Choroid plexus epithelial cell (primary cell): ENCODE measurements around the gene STK17B.

ENCODE experiments used
- DNase-seq: peaks from one replicate; pipeline ENCODE4 v3.0.0-alpha.2; 2010; ENCODE audit warnings: low read depth
- H3K4me3 ChIP-seq: 2 replicates; pipeline ENCODE4 v1.5.1; 2011; ENCODE audit warnings: low read depth, mild to moderate bottlenecking, control low read depth, low read length, moderate library complexity
- CTCF ChIP-seq: conservative IDR thresholded peaks from 2 replicates; pipeline ENCODE4 v1.5.1; 2011; ENCODE audit warnings: low read depth, mild to moderate bottlenecking, control low read depth, inconsistent platforms, low read length, moderate library complexity

STK17B gene

GRCh38 chr2:196176142-196176738 is 4.9 kb upstream of the STK17B start:
- H3K4me3 ChIP-seq = no peak overlapping the region
- no peak for TF ChIP-seq CTCF
- no peak for DNase-seq

- no peak for DNase-seq
- H3K4me3 ChIP-seq = no peak overlapping the region
- TF ChIP-seq CTCF = no peak
Observed at GRCh38 chr2:196174404-196174803, 3.0 kb upstream of the STK17B start.

- no peak overlapping the region for H3K4me3 ChIP-seq
- no peak for DNase-seq
- no peak for TF ChIP-seq CTCF
Observed at GRCh38 chr2:196173505-196173904, 2.1 kb upstream of the STK17B start.

- TF ChIP-seq CTCF = no peak
- DNase-seq = no peak
- no peak overlapping the region for H3K4me3 ChIP-seq
Observed at GRCh38 chr2:196172951-196173350, 1.6 kb upstream of the STK17B start.

- no peak for TF ChIP-seq CTCF
- H3K4me3 ChIP-seq = peak overlapping the region; percentile 87
- no peak for DNase-seq
Observed at GRCh38 chr2:196171946-196172345, 568 bp upstream of the STK17B start.

- peak overlapping the region; percentile 87 for H3K4me3 ChIP-seq
- peak; percentile 69 for DNase-seq
- no peak for TF ChIP-seq CTCF
Observed at GRCh38 chr2:196170606-196171247, 651 bp downstream of the STK17B start.

- peak; percentile 75 for DNase-seq
- TF ChIP-seq CTCF = no peak
Observed at GRCh38 chr2:196170213-196170605, 1.2 kb downstream of the STK17B start.

More at GRCh38 chr2:196170213-196170605, 1.2 kb downstream of the STK17B start:
- H3K4me3 ChIP-seq = peak overlapping the region; percentile 87
